ENCODE measurements around the gene MEGF6. TPM values are rescaled to one million over a fixed set of nuclear protein-coding genes. Genes with fewer than 3 reads are reported as not detected.
"Not testable (repeated sequence)": the region's sequence is repeated elsewhere in the genome, so short reads cannot be mapped to it uniquely, and the experiment has no call there.

MEGF6 gene
- total RNA-seq, 2 experiments from 2014 or later: 2.6 to 4.5 TPM

DNA sequence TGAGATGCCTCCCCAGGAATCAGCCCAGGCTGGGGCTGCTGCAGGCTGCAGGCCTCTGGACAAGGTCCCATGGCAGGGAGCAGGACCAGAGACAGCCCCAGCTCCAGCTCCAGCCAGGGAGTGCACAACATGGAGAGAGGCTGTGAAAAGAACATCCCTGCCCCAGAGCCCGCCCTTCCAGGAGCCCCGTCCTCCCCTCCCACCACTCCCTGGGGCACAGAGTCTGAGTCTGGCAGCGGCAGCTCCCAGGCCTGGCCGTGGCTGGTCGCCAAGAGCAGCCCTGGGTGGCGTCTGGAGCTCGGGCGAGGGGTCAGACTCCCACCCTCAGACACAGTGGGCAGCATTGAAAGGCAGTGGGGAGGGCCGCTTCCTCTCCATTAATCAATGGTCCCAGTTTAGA, 37.8 kb downstream of the MEGF6 start:
- Mint-ChIP-seq H3K27ac (no peak overlapping the region), H3K4me1 (no peaks in the 10 kb centered on the region), H3K9me3 (ENCODE audit: low read depth) (no peaks in the 10 kb centered on the region), H3K36me3 (ENCODE audit: low read depth) (no peaks in the 10 kb centered on the region), H3K4me3 (no peak overlapping the region), H3K27me3 (no peaks in the 10 kb centered on the region)
- intact Hi-C loops (cut with DNase I, micrococcal nuclease): no loop called here
- ATAC-seq (no peak), DNase-seq (no peak)
- ChIA-PET POLR2A (no interaction called here), CTCF (no interaction called here)

DNA sequence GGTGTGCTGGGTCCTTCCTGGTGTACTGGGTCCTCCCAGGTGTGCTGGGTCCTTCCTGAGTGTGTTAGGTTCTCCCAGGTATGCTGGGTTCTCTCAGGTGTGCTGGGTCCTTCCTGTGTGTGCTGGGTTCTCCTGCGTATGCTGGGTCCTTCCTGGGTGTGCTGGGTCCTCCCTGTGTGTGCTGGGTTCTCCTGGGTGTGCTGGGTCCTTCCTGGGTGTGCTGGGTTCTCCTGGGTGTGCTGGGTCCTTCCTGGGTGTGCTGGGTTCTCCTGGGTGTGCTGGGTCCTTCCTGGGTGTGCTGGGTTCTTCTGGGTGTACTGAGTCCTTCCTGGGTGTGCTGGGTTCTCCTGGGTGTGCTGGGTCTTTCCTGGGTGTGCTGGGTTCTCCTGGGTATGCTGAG, 38.7 kb downstream of the MEGF6 start:
- CTCF ChIA-PET; intact Hi-C loops (cut with DNase I, micrococcal nuclease); H3K36me3 Mint-ChIP-seq (ENCODE audit: low read depth); H3K27ac Mint-ChIP-seq; POLR2A ChIA-PET; H3K4me3 Mint-ChIP-seq; H3K9me3 Mint-ChIP-seq (ENCODE audit: low read depth); ATAC-seq; DNase-seq; H3K4me1 Mint-ChIP-seq; H3K27me3 Mint-ChIP-seq: not testable (repeated sequence)

DNA sequence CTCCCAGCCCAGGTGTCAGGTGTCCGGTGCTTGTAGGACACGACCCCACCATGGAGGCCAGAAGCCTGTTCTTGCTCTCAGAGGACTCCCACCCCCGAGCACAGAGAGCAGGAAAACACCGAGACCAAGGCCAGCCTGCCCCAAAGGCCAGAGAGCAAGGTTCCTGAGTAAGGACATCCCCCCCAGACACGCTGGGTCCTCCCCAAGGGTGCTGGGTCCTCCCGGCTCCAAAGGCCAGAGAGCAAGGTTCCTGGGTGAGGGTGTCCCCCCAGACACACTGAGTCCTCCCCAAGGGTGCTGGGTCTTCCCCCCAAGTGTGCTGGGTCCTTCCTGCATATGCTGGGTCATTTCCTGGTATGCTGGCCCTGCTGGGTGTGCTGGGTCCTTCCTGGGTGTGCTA, 40.0 kb downstream of the MEGF6 start:
- Mint-ChIP-seq H3K4me1 (no peaks in the 10 kb centered on the region), H3K4me3 (no peak overlapping the region), H3K36me3 (ENCODE audit: low read depth) (no peaks in the 10 kb centered on the region), H3K27me3 (no peaks in the 10 kb centered on the region), H3K9me3 (ENCODE audit: low read depth) (no peaks in the 10 kb centered on the region), H3K27ac (no peak overlapping the region)
- intact Hi-C loops (cut with DNase I, micrococcal nuclease): no loop called here
- DNase-seq (no peak), ATAC-seq (no peak)
- ChIA-PET CTCF (no interaction called here), POLR2A (no interaction called here)

DNA sequence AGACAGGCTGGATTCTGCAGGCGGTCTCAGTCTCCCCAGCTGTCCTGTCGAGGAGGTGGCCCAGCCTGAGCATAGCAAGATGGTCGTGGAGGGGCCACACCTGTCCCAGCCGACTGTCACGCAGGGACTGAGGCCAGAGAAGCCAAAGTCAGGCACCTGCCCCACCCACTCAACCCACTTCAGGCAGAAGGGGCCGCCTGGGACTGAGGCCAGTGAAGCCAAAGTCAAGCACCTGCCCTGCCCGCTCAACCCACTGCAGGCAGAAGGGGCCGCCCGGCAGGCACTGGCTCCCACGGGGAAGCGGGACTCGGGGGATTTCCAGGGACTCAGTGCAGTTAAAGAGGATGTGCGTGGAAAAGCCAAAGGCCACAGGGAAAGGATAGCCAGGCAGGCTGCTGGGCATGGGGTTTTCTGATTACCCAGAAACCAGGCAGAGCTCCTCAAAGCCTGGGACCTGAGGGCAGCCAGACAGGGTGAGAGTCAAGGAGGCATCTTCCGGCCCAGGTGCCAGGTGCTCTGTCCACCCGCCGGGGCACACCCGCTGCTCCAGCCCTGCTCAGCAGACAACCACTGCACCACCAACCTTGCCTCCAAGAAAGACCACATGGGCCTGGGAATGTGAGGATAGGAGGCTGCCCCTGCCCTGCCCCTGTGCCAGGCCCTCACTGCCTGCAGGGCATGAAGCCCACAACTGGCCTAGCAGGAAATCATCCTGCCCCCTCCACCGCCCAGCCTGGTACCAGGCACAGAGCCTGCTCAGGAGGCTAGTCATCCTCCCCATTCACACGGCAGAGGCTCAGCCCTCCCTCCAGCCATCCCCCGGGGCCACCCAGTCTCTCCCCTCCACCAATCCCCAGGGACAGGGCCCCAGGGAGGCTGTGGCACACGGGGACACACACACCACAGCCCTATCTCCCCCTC, 41.0 kb downstream of the MEGF6 start:
- ChIA-PET CTCF (no interaction called here), POLR2A (no interaction called here)
- intact Hi-C loops (cut with DNase I, micrococcal nuclease): no loop called here
- ATAC-seq (no peak), DNase-seq (no peak)
- H3K4me3 Mint-ChIP-seq: no peak overlapping the region
- no peaks in the 10 kb centered on the region for H3K27me3 Mint-ChIP-seq
- no peaks in the 10 kb centered on the region for H3K4me1 Mint-ChIP-seq
- no peaks in the 10 kb centered on the region for H3K36me3 Mint-ChIP-seq (ENCODE audit: low read depth)
- no peaks in the 10 kb centered on the region for H3K9me3 Mint-ChIP-seq (ENCODE audit: low read depth)
- H3K27ac Mint-ChIP-seq: no peak overlapping the region

DNA sequence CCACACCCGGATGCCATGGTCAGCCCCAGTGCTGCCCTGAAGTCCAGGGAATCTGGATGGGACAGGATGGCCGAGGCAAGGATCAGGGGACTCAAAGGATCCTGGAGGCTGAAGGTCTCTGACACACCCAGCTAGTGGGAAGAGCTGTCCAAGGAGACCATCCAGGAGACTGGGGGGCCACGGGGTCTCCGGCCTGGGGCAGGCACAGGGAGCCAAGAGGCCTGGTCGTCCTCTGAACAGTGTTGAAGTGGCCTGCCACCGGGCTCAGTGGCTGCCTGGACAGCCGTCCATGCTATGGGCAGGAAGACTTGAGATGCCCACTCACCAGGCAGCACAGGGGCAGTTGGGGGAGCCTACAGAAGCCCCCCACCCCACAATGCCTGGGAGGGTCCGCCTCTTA, 41.9 kb downstream of the MEGF6 start:
- ATAC-seq (no peak), DNase-seq (no peak)
- intact Hi-C loops (cut with DNase I, micrococcal nuclease): loop anchor here in 1 of 2 experiments (10.0 kb wide), 1 partner anchor 155 kb away; no protein-coding TSS in a partner anchor
- H3K4me1 Mint-ChIP-seq: no peaks in the 10 kb centered on the region
- no peaks in the 10 kb centered on the region for H3K36me3 Mint-ChIP-seq (ENCODE audit: low read depth)
- no peak overlapping the region for H3K4me3 Mint-ChIP-seq
- CTCF ChIA-PET: no interaction called here
- POLR2A ChIA-PET: no interaction called here
- H3K9me3 Mint-ChIP-seq (ENCODE audit: low read depth): no peaks in the 10 kb centered on the region
- H3K27ac Mint-ChIP-seq: no peak overlapping the region
- no peaks in the 10 kb centered on the region for H3K27me3 Mint-ChIP-seq

DNA sequence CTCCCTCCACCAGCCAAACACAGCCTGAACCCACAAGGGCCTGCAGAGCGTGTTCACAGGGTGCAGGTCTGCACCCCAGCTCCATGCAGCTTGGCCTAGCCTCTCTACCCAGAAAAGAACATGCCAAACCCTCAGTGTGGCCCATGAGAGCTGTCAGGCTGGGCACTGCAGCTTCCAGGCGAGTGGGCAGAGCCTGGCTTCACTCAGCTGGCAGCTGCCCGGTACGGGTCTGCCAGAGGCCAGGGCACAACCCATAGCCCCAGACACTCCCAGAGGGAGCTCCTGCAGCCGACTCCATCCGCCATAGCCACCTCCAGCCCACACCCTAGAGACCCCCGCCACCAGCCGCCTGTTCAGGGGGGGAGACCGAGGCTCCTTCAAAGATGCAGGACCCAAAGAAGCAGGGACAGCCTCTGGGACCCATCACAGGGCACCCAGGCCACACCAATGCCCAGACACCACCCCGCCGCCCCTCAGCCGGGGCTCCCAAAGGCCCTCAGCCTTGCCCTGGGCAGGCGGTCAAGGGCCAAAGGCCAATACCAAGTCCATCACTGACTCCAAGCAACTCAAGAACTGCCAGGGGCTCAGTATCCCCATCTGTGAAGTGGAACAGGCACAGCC, 42.4 kb downstream of the MEGF6 start:
- intact Hi-C loops (cut with DNase I, micrococcal nuclease): loop anchor here in 1 of 2 experiments (10.0 kb wide), 1 partner anchor 156 kb away; no protein-coding TSS in a partner anchor
- no peaks in the 10 kb centered on the region for H3K4me1 Mint-ChIP-seq
- H3K27me3 Mint-ChIP-seq: no peaks in the 10 kb centered on the region
- DNase-seq (no peak), ATAC-seq (no peak)
- H3K27ac Mint-ChIP-seq: no peak overlapping the region
- H3K9me3 Mint-ChIP-seq (ENCODE audit: low read depth): no peaks in the 10 kb centered on the region
- ChIA-PET CTCF (interaction anchor here (0.7 kb wide), 1 partner anchor 50 kb away, joined by 4 read pairs; no protein-coding TSS in a partner anchor), POLR2A (no interaction called here)
- no peaks in the 10 kb centered on the region for H3K36me3 Mint-ChIP-seq (ENCODE audit: low read depth)
- H3K4me3 Mint-ChIP-seq: no peak overlapping the region

DNA sequence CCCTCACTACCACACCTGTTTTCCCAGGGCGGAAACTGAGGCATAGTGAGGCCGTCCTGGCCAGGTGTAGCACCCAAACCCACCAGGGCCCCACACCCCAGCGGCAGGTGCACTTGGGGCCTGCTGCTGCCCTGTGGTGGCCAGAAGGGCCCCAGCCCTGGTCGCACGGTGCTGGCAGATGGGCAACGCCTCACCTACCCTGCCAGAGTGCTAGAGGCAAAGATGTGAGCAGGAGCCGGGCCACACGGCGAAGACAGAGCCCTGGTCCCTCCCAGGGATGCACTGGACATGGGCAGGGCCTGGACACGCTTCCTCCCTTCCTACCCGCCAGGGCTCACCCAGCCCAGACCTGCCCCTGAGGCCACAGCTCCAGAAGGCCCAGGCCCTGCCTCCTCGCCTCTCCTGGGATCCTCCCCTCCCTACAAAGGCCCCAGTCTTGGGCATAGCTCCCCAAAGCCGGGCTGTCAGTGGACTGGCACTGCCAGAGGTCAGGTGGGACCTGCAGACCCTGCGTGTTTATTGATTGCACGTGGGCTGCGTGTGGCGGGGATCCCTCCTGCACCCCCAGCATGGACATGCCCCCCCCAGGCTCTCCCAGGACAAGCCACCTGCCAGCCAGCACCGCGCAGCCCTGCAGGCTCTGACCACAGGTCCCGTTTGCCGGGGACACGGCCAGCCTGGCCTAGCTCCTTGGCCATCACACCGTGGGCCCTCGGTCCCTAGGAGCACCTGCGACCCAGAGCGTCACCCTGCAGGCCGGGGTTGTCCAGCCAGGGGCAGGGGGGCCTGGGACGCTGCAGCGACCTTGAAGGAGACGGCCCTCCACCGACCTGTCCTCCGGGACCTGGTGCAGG, 44.1 kb downstream of the MEGF6 start:
- CTCF ChIA-PET: interaction anchor here (1.1 kb wide), 1 partner anchor 53 kb away, joined by 3 read pairs; no protein-coding TSS in a partner anchor
- H3K4me3 Mint-ChIP-seq: no peak overlapping the region

DNA sequence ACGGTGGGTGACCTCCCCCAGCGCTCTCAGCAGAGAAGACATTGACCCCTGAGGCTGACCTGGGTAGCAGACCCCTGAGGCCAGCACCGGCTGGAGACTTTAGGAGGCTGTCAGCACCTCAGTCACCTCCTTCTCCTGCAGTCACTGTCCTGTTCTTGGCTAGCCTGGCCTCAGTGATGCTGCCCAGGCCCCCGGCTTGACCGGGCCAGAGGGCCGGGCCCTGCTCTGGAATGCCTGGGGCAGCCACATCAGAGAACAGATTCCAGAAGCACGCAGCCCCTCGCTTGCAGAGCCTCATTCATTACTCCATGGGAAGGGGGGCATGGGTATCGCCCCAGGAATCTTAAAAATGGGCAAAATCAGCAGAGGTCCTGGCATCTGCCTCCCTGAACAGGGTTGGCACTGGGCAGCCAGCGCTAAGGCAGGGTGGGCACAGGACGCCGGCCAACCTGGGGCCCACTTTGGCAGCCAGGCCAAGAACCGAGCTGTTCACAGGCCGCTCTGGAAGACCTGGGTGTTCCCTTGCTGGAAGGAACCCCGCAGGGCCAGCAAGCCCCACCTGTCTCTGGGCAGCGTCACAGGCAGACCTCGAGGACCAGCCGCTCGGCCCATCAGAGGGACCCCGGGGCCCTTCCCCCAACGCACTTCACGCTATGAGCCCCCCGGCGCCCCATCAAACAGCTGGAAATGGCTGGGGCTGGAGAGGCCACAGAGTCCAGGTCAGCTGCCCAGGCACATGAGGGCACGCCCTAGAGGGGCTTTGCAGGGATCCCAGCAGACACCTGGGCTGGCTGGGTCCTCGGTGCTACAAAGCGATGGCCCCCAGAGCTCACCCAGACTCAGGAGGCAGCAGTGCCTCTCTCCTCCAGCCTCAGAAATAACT, 45.1 kb downstream of the MEGF6 start:
- ATAC-seq (no peak), DNase-seq (no peak)
- ChIA-PET CTCF (interaction anchor here (0.6 to 1.1 kb wide), 2 partner anchors 54 to 260 kb away, joined by 3 to 4 read pairs; no protein-coding TSS in a partner anchor), POLR2A (no interaction called here)
- H3K9me3 Mint-ChIP-seq (ENCODE audit: low read depth): no peaks in the 10 kb centered on the region
- H3K27ac Mint-ChIP-seq: no peak overlapping the region
- H3K27me3 Mint-ChIP-seq: no peaks in the 10 kb centered on the region
- intact Hi-C loops (cut with DNase I, micrococcal nuclease): loop anchor here in 1 of 2 experiments (10.0 kb wide), 1 partner anchor 159 kb away; no protein-coding TSS in a partner anchor
- no peaks in the 10 kb centered on the region for H3K36me3 Mint-ChIP-seq (ENCODE audit: low read depth)
- no peak overlapping the region for H3K4me3 Mint-ChIP-seq
- no peaks in the 10 kb centered on the region for H3K4me1 Mint-ChIP-seq

More for the DNA sequence above, 44.1 kb downstream of the MEGF6 start:
- no peaks in the 10 kb centered on the region for H3K4me1 Mint-ChIP-seq
- POLR2A ChIA-PET: no interaction called here
- no peak for DNase-seq
- H3K27me3 Mint-ChIP-seq: no peaks in the 10 kb centered on the region
- H3K36me3 Mint-ChIP-seq (ENCODE audit: low read depth): no peaks in the 10 kb centered on the region
- intact Hi-C loops (cut with DNase I, micrococcal nuclease): loop anchor here in 1 of 2 experiments (10.0 kb wide), 1 partner anchor 158 kb away; no protein-coding TSS in a partner anchor
- H3K27ac Mint-ChIP-seq: no peak overlapping the region
- H3K9me3 Mint-ChIP-seq (ENCODE audit: low read depth): no peaks in the 10 kb centered on the region
- ATAC-seq: no peak

DNA sequence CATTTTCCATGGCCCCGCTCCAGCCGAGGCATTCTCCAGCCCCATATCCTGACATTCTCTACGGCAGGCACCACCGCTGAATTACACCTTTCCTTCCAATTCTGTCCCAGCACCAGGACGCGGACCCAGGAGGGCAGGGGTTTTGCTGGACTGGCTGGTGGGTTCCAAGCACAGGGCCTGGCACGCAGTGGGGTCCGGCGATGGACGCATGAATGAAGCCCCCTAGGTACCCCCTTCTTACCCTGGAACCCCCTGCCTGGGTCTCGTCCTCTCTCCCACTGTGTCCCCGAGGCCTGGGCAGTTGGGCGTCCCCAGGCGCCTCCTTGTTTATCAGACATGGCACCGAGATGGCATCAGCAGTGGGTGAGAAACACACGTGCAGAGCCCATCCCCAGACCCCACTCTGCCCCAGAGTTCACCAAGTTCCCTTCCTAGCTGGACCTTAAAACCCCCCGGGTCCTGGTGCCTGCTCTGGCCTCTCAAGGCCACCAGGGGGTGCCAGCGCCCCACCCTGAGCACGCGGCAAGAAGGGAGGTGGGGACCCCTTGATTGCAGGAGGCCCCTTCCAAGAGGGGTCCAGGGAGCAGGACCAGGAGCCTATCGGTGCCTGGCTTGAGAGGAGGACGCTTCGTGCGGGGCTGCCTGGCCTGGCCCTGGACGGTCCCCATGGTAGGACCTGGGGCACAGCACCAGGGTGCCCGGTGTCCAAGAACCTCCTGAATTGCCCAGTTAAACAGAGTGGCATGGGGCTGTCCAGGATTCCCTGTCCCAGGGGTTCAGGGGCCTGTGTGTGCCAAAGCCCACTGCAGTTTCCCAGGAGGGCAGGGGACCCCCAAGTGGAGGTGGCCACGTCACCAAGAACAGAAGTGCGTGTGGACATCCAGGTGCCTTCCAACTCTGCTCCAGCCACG, 46.1 kb downstream of the MEGF6 start:
- CTCF ChIA-PET: interaction anchor here (0.6 to 1.4 kb wide), 6 partner anchors 49 to 259 kb away, joined by 3 to 5 read pairs (median 3); no protein-coding TSS in a partner anchor
- ATAC-seq (peak; percentile 55), DNase-seq (peak; percentile 55)
- Mint-ChIP-seq H3K36me3 (ENCODE audit: low read depth) (no peaks in the 10 kb centered on the region), H3K27me3 (no peaks in the 10 kb centered on the region), H3K9me3 (ENCODE audit: low read depth) (no peaks in the 10 kb centered on the region), H3K4me3 (no peak overlapping the region), H3K4me1 (no peaks in the 10 kb centered on the region), H3K27ac (no peak overlapping the region)
- POLR2A ChIA-PET: no interaction called here
- intact Hi-C loops (cut with DNase I, micrococcal nuclease): loop anchor here (1.0 to 10.0 kb wide), 4 partner anchors 50 to 160 kb away; no protein-coding TSS in a partner anchor

DNA sequence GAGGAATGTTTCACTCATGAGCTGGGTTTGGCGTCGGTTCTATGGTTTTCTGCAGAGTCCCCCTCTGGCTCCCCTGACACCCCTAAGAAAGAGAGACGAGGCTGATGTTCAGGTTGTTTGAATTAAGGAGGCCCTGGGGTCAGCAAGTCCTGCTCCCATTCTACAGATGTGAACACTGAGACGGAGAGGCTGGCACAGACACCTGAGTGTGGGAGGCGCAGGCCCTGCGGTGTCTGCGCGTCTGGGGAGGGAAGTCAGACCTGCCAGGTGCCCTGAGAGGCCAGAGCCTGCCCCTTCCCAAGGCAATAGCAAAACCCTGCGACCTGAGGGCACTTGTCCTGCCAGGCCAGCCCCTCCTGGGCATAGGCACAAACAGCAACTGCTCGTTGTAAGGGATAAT, 47.7 kb downstream of the MEGF6 start:
- Mint-ChIP-seq H3K9me3 (ENCODE audit: low read depth) (no peaks in the 10 kb centered on the region), H3K36me3 (ENCODE audit: low read depth) (no peaks in the 10 kb centered on the region), H3K27me3 (no peaks in the 10 kb centered on the region), H3K4me3 (no peak overlapping the region), H3K4me1 (no peaks in the 10 kb centered on the region), H3K27ac (no peak overlapping the region)
- ChIA-PET POLR2A (no interaction called here), CTCF (interaction anchor here (1.0 to 1.2 kb wide), 3 partner anchors 43 to 111 kb away, joined by 3 to 7 read pairs (median 3); no protein-coding TSS in a partner anchor)
- no peak for DNase-seq
- intact Hi-C loops (cut with DNase I, micrococcal nuclease): loop anchor here in 1 of 2 experiments (10.0 kb wide), 1 partner anchor 161 kb away; no protein-coding TSS in a partner anchor
- ATAC-seq: no peak

Data from activated CD4-positive, alpha-beta T cell treated with anti-CD3 and anti-CD28 coated beads for 36 hours (primary cell).